ENCODE results near the gene EXOC6B. TPM values are rescaled to one million over a fixed set of nuclear protein-coding genes. Genes with fewer than 3 reads are reported as not detected.

The EXOC6B gene
- 10 to 100 TPM; 51.3 to 68.9 TPM for total RNA-seq
- 19.8 TPM for polyA plus RNA-seq (2013, experiment 1 of 2)
- polyA plus RNA-seq (2013, experiment 2 of 2): 18.6 TPM
- long read RNA-seq, experiment 1, partial matches to known transcripts: 2 of 11 reads
- long read RNA-seq, experiment 1, other reads (novel, unspliced or antisense): 9 of 11 reads
- long read RNA-seq, experiment 2, full-length matches to known transcripts: 35 of 76 reads
- long read RNA-seq, experiment 2, partial matches to known transcripts: 13 of 76 reads
- long read RNA-seq, experiment 2, other reads (novel, unspliced or antisense): 28 of 76 reads
- long read RNA-seq, experiment 3, full-length matches to known transcripts: 30 of 75 reads
- long read RNA-seq, experiment 3, partial matches to known transcripts: 20 of 75 reads
- long read RNA-seq, experiment 3, other reads (novel, unspliced or antisense): 25 of 75 reads
- long read RNA-seq, experiment 4, full-length matches to known transcripts: 2 of 2 reads
- long read RNA-seq, experiment 4, partial matches to known transcripts: 0 of 2 reads
- long read RNA-seq, experiment 4, other reads (novel, unspliced or antisense): 0 of 2 reads

GRCh38 chr2:72825257-72826155 is at the start of gene EXOC6B:
Gene EXOC6B, minus strand, starts transcription at chr2:72826033.
- peak within 1 kb of the TSS; percentile 67 for H3K27ac ChIP-seq (ENCODE audit: low read depth, low read length)
- no peaks in the 10 kb centered on the region for H3K27me3 Mint-ChIP-seq (ENCODE audit: insufficient read depth)
- H3K9ac ChIP-seq (ENCODE audit: extremely low read depth, low read length, poor library complexity, severe bottlenecking): peak within 1 kb of the TSS; percentile 91
- WGBS, 2 experiments (ENCODE audit: insufficient coverage in 1 of 2, insufficient read length in 1 of 2): 0 to 1% methylated on average over 31 to 71 of the region's 71 CpGs
- H3K36me3 ChIP-seq (ENCODE audit: control insufficient read depth, insufficient read depth, low read length): peaks cover 10% of the 10 kb centered on the region
- peak within 1 kb of the TSS; percentile 91 for H3K4me3 Mint-ChIP-seq
- no peaks in the 10 kb centered on the region for H3K27me3 ChIP-seq (ENCODE audit: control insufficient read depth, insufficient read depth, low read length, poor library complexity, severe bottlenecking)
- peak; percentile 99 for DNase-seq
- H3K9me3 Mint-ChIP-seq: no peaks in the 10 kb centered on the region
- peaks cover 15% of the 10 kb centered on the region for H3K4me1 Mint-ChIP-seq
- no peak for TF ChIP-seq CTCF (conservative IDR thresholded peaks at IDR 0.05)
- H3K4me1 ChIP-seq (ENCODE audit: control insufficient read depth, insufficient read depth, low read length): no peaks in the 10 kb centered on the region
- peak within 1 kb of the TSS; percentile 90 for H3K4me3 ChIP-seq (ENCODE audit: low read length)
- H3K36me3 Mint-ChIP-seq (ENCODE audit: low read depth): peaks cover 8% of the 10 kb centered on the region
- no peaks in the 10 kb centered on the region for H3K9me3 ChIP-seq (ENCODE audit: control insufficient read depth, low read length)
- peak within 1 kb of the TSS; percentile 97 for H3K27ac Mint-ChIP-seq

- no peak for DNase-seq
- Histone ChIP-seq H3K9ac (ENCODE audit: extremely low read depth, low read length, poor library complexity, severe bottlenecking) (no peak overlapping the region), H3K36me3 (ENCODE audit: control insufficient read depth, insufficient read depth, low read length) (no peaks in the 10 kb centered on the region), H3K9me3 (ENCODE audit: control insufficient read depth, low read length) (peaks cover 10% of the 10 kb centered on the region), H3K27ac (ENCODE audit: low read depth, low read length) (no peak overlapping the region), H3K4me3 (ENCODE audit: low read length) (no peak overlapping the region), H3K27me3 (ENCODE audit: control insufficient read depth, insufficient read depth, low read length, poor library complexity, severe bottlenecking) (peaks cover 56% of the 10 kb centered on the region), H3K4me1 (ENCODE audit: control insufficient read depth, insufficient read depth, low read length) (no peaks in the 10 kb centered on the region)
- Mint-ChIP-seq H3K27ac (no peak overlapping the region), H3K36me3 (ENCODE audit: low read depth) (no peaks in the 10 kb centered on the region), H3K4me3 (no peak overlapping the region), H3K9me3 (peaks cover 7% of the 10 kb centered on the region), H3K27me3 (ENCODE audit: insufficient read depth) (peaks cover 21% of the 10 kb centered on the region), H3K4me1 (peaks cover 4% of the 10 kb centered on the region)
- no peak for TF ChIP-seq CTCF (conservative IDR thresholded peaks at IDR 0.05)
Measured at GRCh38 chr2:72871880-72872279, 46.0 kb upstream of the EXOC6B start.

- 90% methylated on average over 1 of the region's 1 CpG; no CpG with 5 or more reads in 1 of the 2 experiments for WGBS, 2 experiments (ENCODE audit: insufficient coverage in 1 of 2, insufficient read length in 1 of 2)
- H3K9me3 Mint-ChIP-seq: peaks cover 7% of the 10 kb centered on the region
- no peak for DNase-seq
- Histone ChIP-seq H3K36me3 (ENCODE audit: control insufficient read depth, insufficient read depth, low read length) (no peaks in the 10 kb centered on the region), H3K27me3 (ENCODE audit: control insufficient read depth, insufficient read depth, low read length, poor library complexity, severe bottlenecking) (peaks cover 51% of the 10 kb centered on the region), H3K9ac (ENCODE audit: extremely low read depth, low read length, poor library complexity, severe bottlenecking) (no peak overlapping the region), H3K9me3 (ENCODE audit: control insufficient read depth, low read length) (peaks cover 10% of the 10 kb centered on the region), H3K27ac (ENCODE audit: low read depth, low read length) (no peak overlapping the region), H3K4me3 (ENCODE audit: low read length) (no peak overlapping the region), H3K4me1 (ENCODE audit: control insufficient read depth, insufficient read depth, low read length) (no peaks in the 10 kb centered on the region)
- TF ChIP-seq CTCF (conservative IDR thresholded peaks at IDR 0.05): no peak
- no peak overlapping the region for H3K4me3 Mint-ChIP-seq
- no peaks in the 10 kb centered on the region for H3K36me3 Mint-ChIP-seq (ENCODE audit: low read depth)
- H3K27me3 Mint-ChIP-seq (ENCODE audit: insufficient read depth): peaks cover 22% of the 10 kb centered on the region
- H3K27ac Mint-ChIP-seq: no peak overlapping the region
- H3K4me1 Mint-ChIP-seq: peaks cover 4% of the 10 kb centered on the region
Measured at GRCh38 chr2:72871060-72871459, 45.2 kb upstream of the EXOC6B start.
